ENCODE data around the gene ELOVL7. TPM values are rescaled to one million over a fixed set of nuclear protein-coding genes. Genes with fewer than 3 reads are reported as not detected.
"Not testable (repeated sequence)": the region's sequence is repeated elsewhere in the genome, so short reads cannot be mapped to it uniquely, and the experiment has no call there.

ELOVL7 gene
- total RNA-seq, 1 donor from 2014 or later: 0.68 TPM

DNA sequence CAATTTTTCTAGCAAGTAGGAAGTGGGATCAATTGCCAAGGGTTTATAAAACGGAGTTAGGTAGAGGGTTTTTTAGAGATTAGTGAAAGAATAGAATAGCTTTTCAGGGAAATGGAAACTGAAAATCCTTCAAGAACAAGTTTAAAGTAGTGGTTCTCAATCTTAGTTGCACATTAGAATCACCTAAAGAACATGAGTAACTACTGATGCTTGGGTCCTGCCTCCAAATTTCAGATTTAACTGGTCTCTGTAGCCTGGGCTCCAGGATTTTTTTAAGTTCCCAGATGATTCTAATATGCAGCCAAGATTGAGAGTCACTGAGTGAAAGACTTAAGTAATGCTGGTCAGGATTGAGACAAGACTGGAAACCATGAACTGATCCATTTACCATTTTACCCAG is 20.5 kb downstream of the ELOVL7 start:
- Mint-ChIP-seq H3K4me1 (ENCODE audit: low read depth) (peaks cover 12% of the 10 kb centered on the region), H3K9me3 (no peaks in the 10 kb centered on the region), H3K4me3 (ENCODE audit: low read depth) (no peak overlapping the region), H3K27ac (no peak overlapping the region), H3K27me3 (ENCODE audit: low read depth) (peaks cover 3% of the 10 kb centered on the region), H3K36me3 (ENCODE audit: low read depth) (no peaks in the 10 kb centered on the region)
- intact Hi-C loops (cut with micrococcal nuclease): no loop called here
- no peak for DNase-seq (ENCODE audit: low spot score)

DNA sequence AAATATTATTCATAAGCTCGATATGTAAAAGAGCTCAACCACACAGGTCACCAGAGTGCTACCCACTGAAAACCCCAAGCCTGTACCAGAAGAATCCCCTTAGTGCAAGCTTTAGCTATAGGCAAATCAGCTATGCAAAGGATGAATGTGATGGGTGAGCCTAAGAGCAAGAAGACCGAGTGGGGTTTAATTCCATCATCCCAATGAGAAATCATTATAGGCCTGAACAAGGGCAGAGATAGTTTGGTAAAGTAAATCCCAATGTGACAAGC is 21.8 kb downstream of the ELOVL7 start:
- Mint-ChIP-seq H3K4me3 (ENCODE audit: low read depth) (no peak overlapping the region), H3K36me3 (ENCODE audit: low read depth) (no peaks in the 10 kb centered on the region), H3K4me1 (ENCODE audit: low read depth) (peaks cover 6% of the 10 kb centered on the region), H3K27me3 (ENCODE audit: low read depth) (no peaks in the 10 kb centered on the region), H3K9me3 (no peaks in the 10 kb centered on the region), H3K27ac (no peak overlapping the region)
- DNase-seq (ENCODE audit: low spot score): no peak
- intact Hi-C loops (cut with micrococcal nuclease): no loop called here

DNA sequence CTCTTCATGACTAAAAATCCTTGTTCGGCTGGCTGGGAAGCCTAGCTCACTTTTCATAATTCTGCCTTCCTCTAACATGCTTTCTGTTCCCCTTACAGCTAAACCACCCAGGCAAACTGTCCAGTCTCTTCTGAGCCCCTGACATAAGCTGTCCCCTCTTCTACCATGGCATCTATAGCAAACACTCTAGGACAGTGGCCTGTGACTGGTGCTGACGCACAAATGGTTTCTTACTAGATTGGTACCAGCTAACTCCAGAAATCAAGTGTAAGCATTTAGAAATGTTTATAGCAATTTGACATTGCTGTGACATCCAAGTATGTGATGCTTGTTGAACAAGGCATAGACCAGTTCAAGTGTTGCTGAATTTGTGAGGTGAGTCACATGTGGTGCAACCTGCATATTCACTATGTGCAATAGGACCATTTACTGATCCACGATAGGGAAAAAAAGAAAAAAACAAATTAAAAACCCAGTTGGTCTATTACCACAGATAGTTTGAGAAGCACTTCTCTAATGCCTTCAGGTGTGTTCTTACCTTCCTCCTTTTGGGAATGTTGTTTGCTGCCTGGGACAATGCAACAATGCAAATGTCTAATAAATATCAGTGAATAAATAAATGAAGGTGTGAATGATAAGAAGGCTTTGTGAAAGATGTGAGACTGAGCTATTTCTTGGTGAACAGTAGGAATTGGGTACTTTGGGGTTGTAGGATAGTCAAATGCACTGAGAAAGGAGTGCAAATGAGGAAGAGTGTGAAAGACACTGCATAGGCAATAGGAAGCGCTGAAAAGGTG is 22.4 kb downstream of the ELOVL7 start:
- Mint-ChIP-seq H3K27me3 (ENCODE audit: low read depth) (no peaks in the 10 kb centered on the region), H3K27ac (no peak overlapping the region), H3K4me1 (ENCODE audit: low read depth) (peaks cover 5% of the 10 kb centered on the region), H3K36me3 (ENCODE audit: low read depth) (no peaks in the 10 kb centered on the region), H3K9me3 (no peaks in the 10 kb centered on the region), H3K4me3 (ENCODE audit: low read depth) (no peak overlapping the region)
- DNase-seq (ENCODE audit: low spot score): no peak
- intact Hi-C loops (cut with micrococcal nuclease): no loop called here

DNA sequence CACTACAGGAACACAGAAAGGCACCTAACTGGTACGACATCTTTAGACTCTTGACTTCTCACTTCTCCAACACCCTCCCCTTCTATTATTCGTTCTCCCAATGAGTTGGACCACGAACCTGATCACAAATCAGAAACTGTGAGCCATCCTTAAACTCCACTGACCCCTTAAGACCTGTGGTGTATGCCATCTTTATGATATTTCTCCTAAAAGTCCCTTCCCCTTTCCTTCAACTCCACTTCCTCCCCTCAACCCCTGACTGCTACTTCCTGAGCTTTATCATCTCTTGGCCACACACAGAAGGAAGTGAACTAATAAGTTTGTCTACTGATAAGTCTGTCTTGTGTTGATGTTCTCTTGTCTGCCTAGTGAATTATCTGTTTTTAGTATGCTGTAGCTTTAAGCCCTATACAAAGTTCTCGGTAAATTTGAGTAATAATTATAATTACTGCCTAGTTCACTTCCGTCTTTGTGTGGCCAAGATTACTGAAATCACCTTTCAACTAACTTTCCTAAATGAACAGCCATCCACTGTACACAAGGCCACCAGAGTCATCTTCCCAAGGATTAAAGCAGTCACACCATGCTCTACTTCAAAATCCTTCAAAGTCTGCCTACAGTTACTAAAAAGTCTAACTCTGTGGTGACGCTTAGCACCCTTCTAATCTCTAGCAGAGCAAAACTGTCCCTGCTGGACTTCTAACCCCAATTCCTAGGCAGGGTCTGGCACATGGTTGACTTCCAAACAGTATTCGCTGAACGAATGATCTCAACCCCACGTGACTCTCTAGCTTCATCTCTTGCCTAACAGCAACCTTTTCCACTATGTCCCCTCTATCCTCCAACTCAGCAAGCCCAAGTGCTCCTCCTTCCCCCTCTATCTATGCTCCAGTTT is 23.2 kb downstream of the ELOVL7 start:
- Mint-ChIP-seq H3K9me3 (no peaks in the 10 kb centered on the region), H3K36me3 (ENCODE audit: low read depth) (no peaks in the 10 kb centered on the region), H3K4me3 (ENCODE audit: low read depth) (no peak overlapping the region), H3K4me1 (ENCODE audit: low read depth) (peaks cover under 1% of the 10 kb centered on the region), H3K27me3 (ENCODE audit: low read depth) (no peaks in the 10 kb centered on the region), H3K27ac (no peak overlapping the region)
- intact Hi-C loops (cut with micrococcal nuclease): no loop called here
- DNase-seq (ENCODE audit: low spot score): no peak

DNA sequence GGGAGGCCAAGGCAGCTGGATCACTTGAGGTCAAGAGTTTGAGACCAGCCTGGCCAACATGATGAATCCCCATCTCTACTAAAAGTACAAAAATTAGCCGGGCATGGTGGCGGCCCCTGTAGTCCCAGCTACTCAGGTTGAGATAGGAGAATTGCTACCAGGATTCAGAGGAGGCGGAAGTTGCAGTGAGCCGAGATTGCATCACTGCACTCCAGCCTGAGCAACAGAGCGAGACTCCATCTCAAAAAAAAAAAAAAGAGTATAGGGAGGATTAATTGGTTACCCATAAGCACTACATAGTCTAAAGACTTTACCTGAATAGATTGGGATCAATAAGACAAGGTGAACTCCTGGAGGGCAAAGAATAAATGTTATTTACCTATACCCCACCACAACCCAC is 27.9 kb downstream of the ELOVL7 start:
- H3K36me3 Mint-ChIP-seq (ENCODE audit: low read depth); H3K4me3 Mint-ChIP-seq (ENCODE audit: low read depth); H3K27ac Mint-ChIP-seq; intact Hi-C loops (cut with micrococcal nuclease); DNase-seq (ENCODE audit: low spot score); H3K9me3 Mint-ChIP-seq; H3K4me1 Mint-ChIP-seq (ENCODE audit: low read depth): not testable (repeated sequence)
- H3K27me3 Mint-ChIP-seq (ENCODE audit: low read depth): peaks cover 11% of the 10 kb centered on the region

DNA sequence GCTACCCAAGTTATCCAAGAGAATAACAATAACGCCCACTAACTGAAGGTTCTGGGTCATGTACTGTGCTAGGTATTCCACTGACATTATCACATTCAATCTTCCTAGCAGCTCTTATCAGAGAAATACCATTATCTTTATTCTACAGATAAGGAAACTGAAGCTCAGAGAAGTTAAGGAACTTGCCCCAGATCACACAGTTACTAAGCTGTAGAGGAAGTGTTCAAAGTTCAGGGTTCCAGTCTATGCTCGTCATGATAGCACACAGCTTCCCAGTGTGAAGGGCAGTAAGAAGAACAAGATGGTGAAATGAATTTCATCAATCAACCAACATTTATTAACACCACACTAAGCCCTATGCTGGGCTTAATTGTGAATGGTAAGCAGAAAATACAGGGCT is 29.6 kb downstream of the ELOVL7 start:
- intact Hi-C loops (cut with micrococcal nuclease): no loop called here
- Mint-ChIP-seq H3K9me3 (no peaks in the 10 kb centered on the region), H3K27me3 (ENCODE audit: low read depth) (peaks cover 11% of the 10 kb centered on the region), H3K4me1 (ENCODE audit: low read depth) (peaks cover 4% of the 10 kb centered on the region), H3K36me3 (ENCODE audit: low read depth) (no peaks in the 10 kb centered on the region), H3K27ac (no peak overlapping the region), H3K4me3 (ENCODE audit: low read depth) (no peak overlapping the region)
- no peak for DNase-seq (ENCODE audit: low spot score)

DNA sequence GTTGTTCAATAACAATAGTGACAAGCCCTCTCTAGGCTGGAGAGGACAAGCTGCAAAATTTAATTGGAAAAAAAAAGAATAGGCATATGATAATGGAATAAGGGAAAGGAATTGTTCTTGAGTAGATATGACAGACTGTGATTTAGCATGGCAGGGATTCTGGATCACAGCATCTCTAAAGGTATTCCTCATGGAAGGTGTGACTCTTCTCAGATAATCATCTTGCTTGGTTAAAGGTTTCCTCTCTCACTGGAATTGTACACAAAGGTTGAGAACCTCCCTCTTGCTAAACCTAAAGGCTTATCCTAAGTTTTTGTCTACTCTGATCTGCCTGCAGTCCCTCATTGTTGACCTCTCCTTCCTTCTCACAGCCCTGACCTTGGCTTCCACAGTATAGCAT is 31.6 kb downstream of the ELOVL7 start:
- intact Hi-C loops (cut with micrococcal nuclease): no loop called here
- no peak for DNase-seq (ENCODE audit: low spot score)
- Mint-ChIP-seq H3K9me3 (no peaks in the 10 kb centered on the region), H3K27ac (no peak overlapping the region), H3K36me3 (ENCODE audit: low read depth) (no peaks in the 10 kb centered on the region), H3K27me3 (ENCODE audit: low read depth) (peaks cover 16% of the 10 kb centered on the region), H3K4me1 (ENCODE audit: low read depth) (peaks cover 4% of the 10 kb centered on the region), H3K4me3 (ENCODE audit: low read depth) (no peak overlapping the region)

DNA sequence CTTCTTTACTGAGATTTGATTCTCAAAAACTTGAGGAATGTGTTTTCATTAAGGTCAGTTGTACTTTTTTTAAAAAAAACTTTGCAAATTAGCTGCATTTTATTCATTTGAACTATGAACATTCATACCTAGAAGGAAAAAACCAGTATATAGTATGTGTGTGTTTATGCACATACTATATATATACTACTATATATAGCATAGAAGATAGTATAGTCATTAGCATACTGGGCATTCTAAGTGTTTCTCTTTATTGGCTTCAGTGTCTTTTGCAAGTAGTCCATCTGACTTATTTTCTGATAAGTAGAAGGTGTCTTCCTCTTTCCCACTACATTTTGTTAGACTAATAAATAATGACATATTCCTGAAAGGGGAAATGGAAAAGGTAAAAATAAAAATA is 33.0 kb downstream of the ELOVL7 start:
- Mint-ChIP-seq H3K27ac (no peak overlapping the region), H3K9me3 (no peaks in the 10 kb centered on the region), H3K4me1 (ENCODE audit: low read depth) (peaks cover 4% of the 10 kb centered on the region), H3K36me3 (ENCODE audit: low read depth) (no peaks in the 10 kb centered on the region), H3K27me3 (ENCODE audit: low read depth) (peaks cover 16% of the 10 kb centered on the region), H3K4me3 (ENCODE audit: low read depth) (no peak overlapping the region)
- intact Hi-C loops (cut with micrococcal nuclease): no loop called here
- no peak for DNase-seq (ENCODE audit: low spot score)

DNA sequence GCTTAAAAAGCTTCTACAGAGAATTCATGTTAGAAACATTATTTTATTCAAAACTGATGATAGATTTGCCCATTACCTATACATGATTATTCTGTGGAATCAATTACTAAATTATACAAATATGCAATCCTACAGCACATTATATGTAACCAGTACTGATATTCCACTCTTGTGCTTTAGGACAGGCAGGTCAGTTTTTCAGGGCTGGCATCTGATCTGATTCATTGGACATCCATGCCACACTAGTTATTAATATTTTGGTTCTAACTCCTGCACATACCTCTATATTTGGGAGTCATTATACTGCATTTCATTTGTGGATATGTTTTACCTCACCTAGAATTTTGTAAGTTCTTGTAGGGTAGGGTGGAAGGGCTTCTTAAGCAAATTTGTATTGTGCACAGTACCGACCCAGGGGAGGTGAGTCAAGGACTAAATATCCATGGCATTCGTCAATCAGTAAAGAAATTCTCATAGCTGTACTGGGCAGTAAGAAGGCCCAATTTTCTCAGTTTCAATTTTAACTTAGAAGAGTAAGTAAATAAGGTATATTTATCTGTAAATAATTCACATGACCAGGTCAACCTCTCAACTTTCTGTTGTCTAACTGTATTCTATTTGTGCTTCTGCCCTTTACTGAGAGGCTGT is 33.5 kb downstream of the ELOVL7 start:
- Mint-ChIP-seq H3K27me3 (ENCODE audit: low read depth) (peaks cover 16% of the 10 kb centered on the region), H3K36me3 (ENCODE audit: low read depth) (no peaks in the 10 kb centered on the region), H3K27ac (no peak overlapping the region), H3K4me1 (ENCODE audit: low read depth) (peaks cover 4% of the 10 kb centered on the region), H3K9me3 (no peaks in the 10 kb centered on the region), H3K4me3 (ENCODE audit: low read depth) (no peak overlapping the region)
- no peak for DNase-seq (ENCODE audit: low spot score)
- intact Hi-C loops (cut with micrococcal nuclease): no loop called here

DNA sequence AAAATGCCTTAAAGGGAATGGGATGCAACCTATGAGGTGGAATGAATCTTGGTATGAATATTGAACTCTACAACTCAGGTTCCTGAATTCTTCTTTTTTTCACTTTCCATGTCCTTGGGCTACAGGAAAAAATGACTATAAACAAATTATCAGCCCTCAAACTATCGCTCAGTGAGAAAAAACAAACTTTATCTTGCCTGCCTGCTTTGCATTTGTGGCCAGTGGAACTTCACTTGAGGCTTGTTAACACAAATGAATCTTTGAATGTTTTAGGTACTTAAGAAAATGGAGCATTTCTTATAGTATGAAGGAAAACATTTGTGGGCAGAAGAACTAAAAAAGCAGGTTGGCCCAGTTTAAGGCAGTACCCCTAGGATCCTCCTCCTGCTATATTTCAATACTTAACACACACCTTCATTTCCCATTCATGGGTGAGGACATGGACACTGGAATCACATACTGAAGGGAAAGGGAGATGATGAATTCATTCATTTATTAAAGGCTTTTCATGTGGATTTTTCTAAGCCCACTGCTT is 34.1 kb downstream of the ELOVL7 start:
- Mint-ChIP-seq H3K27ac (no peak overlapping the region), H3K4me1 (ENCODE audit: low read depth) (peaks cover 4% of the 10 kb centered on the region), H3K36me3 (ENCODE audit: low read depth) (no peaks in the 10 kb centered on the region), H3K9me3 (no peaks in the 10 kb centered on the region), H3K27me3 (ENCODE audit: low read depth) (peaks cover 16% of the 10 kb centered on the region), H3K4me3 (ENCODE audit: low read depth) (no peak overlapping the region)
- DNase-seq (ENCODE audit: low spot score): no peak
- intact Hi-C loops (cut with micrococcal nuclease): no loop called here

DNA sequence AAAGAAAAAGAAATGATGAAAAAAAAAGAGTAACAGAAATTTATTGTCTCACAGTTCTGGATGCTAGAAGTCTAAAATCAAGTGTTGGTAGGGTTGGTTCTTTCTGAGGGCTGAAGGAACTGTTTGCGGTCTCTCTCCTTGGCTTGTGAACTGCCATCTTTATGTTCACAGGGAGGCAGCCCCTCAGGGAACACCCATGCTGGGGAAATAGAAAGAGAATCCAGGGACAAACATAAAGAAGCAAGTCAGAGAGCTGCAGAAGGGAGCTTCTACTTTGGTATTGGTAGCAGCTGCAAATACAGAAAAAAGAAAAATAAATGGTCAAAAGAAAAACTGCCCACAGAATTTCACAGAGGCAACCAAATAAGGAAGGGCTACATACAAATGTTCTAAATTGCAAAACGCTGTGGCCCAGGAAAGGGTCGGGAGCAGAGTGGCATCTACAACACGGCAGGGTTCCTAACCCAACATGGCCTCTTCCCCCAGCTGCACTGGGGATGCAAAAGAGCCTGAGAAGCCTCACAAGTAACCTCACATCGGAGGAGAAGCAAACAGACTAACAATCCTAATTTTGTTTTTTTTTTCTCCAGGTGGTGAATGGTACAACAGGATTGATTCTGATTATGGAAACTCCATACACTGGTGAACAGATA is 37.4 kb downstream of the ELOVL7 start:
- no peaks in the 10 kb centered on the region for H3K9me3 Mint-ChIP-seq
- no peaks in the 10 kb centered on the region for H3K36me3 Mint-ChIP-seq (ENCODE audit: low read depth)
- no peak for DNase-seq (ENCODE audit: low spot score)
- intact Hi-C loops (cut with micrococcal nuclease): no loop called here
- no peak overlapping the region for H3K4me3 Mint-ChIP-seq (ENCODE audit: low read depth)
- H3K4me1 Mint-ChIP-seq (ENCODE audit: low read depth): no peaks in the 10 kb centered on the region
- H3K27me3 Mint-ChIP-seq (ENCODE audit: low read depth): peaks cover 5% of the 10 kb centered on the region
- no peak overlapping the region for H3K27ac Mint-ChIP-seq

DNA sequence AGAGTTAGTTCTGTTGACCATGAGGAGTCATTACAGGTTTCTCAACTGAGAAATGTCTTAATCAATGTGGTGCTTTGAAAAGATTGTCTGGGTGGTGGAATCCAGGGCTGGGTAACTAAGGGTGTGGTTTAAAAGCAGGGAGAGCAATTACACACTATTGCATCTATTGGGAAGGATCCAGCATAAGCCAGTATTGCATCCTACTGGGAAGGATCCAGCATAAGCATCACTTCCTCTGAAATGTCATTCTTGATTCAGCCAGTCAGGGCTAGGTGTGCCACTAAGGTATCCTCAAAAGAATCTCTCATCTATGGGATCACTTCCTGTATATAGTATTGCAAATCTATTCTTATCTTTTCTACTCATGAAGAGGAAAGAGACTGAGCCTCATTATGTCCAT is 38.6 kb downstream of the ELOVL7 start:
- Mint-ChIP-seq H3K4me3 (ENCODE audit: low read depth) (no peak overlapping the region), H3K27ac (no peak overlapping the region), H3K27me3 (ENCODE audit: low read depth) (peaks cover 5% of the 10 kb centered on the region), H3K36me3 (ENCODE audit: low read depth) (no peaks in the 10 kb centered on the region), H3K4me1 (ENCODE audit: low read depth) (no peaks in the 10 kb centered on the region), H3K9me3 (no peaks in the 10 kb centered on the region)
- no peak for DNase-seq (ENCODE audit: low spot score)
- intact Hi-C loops (cut with micrococcal nuclease): no loop called here

Data from activated T-helper 2 cell treated with anti-CD3 and anti-CD28 coated beads, Interferon-gamma antibody, Interleukin-2, Interleukin-4, amounts not matched to agents 10 μg/mL and 5 μg/mL and 100 μg/mL, durations not matched to agents 14 hours and 24 hours and 36 hours (primary cell).